Left ventricle myocardium inferior (tissue), 1 donor: ENCODE measurements around the gene DCLK2. TPM values are rescaled to one million over a fixed set of nuclear protein-coding genes. Genes with fewer than 3 reads are reported as not detected.

Source experiments
- DNase-seq: peaks from one replicate; pipeline ENCODE4 v3.0.0-alpha.2; 2020
- H3K27ac ChIP-seq: fragments of 200-600 bp; replicated peaks from 2 replicates; pipeline ENCODE4 v1.8.0; 2021
- H3K27me3 ChIP-seq: fragments of 200-600 bp; 2 replicates; pipeline ENCODE4 v1.8.0; 2021; ENCODE audit warnings: low read depth
- H3K36me3 ChIP-seq: fragments of 200-600 bp; 2 replicates; pipeline ENCODE4 v1.8.0; 2021
- H3K4me1 ChIP-seq: fragments of 200-600 bp; 2 replicates; pipeline ENCODE4 v1.8.0; 2021
- H3K4me3 ChIP-seq: fragments of 200-600 bp; 2 replicates; pipeline ENCODE4 v1.8.0; 2021; ENCODE audit warnings: mild to moderate bottlenecking, moderate library complexity
- H3K9me3 ChIP-seq: fragments of 200-600 bp; replicated peaks from 2 replicates; pipeline ENCODE4 v1.8.0; 2021
- CTCF ChIP-seq: fragments of 200-600 bp; IDR thresholded peaks from 2 replicates; pipeline ENCODE4 v1.8.0; 2021; ENCODE audit warnings: antibody characterized with exemption, mild to moderate bottlenecking, borderline replicate concordance
- intact Hi-C: fragments of 100-400 bp; cut with micrococcal nuclease; formaldehyde crosslinking; loops from one replicate; pipeline ENCODE4 v1.11.0; 2022
- long read RNA-seq: library from polyadenylated mRNA; unstranded; transcript quantifications from one replicate; pipeline ENCODE4 v2.0.0, GENCODE V29; 2021
- total RNA-seq: library from RNA; stranded (reverse); fragmentation: NEBNext Ultra II Directional; extraction: Animal tissue kit (Norgen Biotek cat#: 25700); gene quantifications from one replicate; pipeline ENCODE4 v1.2.1, GENCODE V29; 2021
- donor health status: DM: no; HTN: yes; CAD: no; lungs with severe emphysema.

Gene DCLK2
- 21.9 TPM for total RNA-seq
- long read RNA-seq, full-length matches to known transcripts = 19 of 28 reads
- long read RNA-seq, partial matches to known transcripts = 3 of 28 reads
- long read RNA-seq, other reads (novel, unspliced or antisense) = 6 of 28 reads

- H3K4me1 ChIP-seq = peaks cover 58% of the 10 kb centered on the region
- intact Hi-C loops = no loop called here
- no peaks in the 10 kb centered on the region for H3K9me3 ChIP-seq
- H3K4me3 ChIP-seq = peak within 1 kb of the TSS; percentile 77
- H3K36me3 ChIP-seq = no peaks in the 10 kb centered on the region
- DNase-seq = peak; percentile 88
- H3K27me3 ChIP-seq = no peaks in the 10 kb centered on the region
- peak within 1 kb of the TSS; percentile 88 for H3K27ac ChIP-seq
- peak; percentile 15 for TF ChIP-seq CTCF
Measured at GRCh38 chr4:150078041-150078578, at the start of gene DCLK2. TSS of gene DCLK2 (plus strand) at chr4:150078445. CDS start at chr4:150079028, 583 bp downstream.

- Histone ChIP-seq H3K4me3 (no peak overlapping the region), H3K27me3 (no peaks in the 10 kb centered on the region), H3K27ac (no peak overlapping the region), H3K36me3 (no peaks in the 10 kb centered on the region), H3K4me1 (no peaks in the 10 kb centered on the region), H3K9me3 (peaks cover 3% of the 10 kb centered on the region)
- no peak for DNase-seq
- TF ChIP-seq CTCF = no peak
- intact Hi-C loops = no loop called here
Measured at GRCh38 chr4:150032541-150032940, 45.7 kb upstream of the DCLK2 start.

DNA sequence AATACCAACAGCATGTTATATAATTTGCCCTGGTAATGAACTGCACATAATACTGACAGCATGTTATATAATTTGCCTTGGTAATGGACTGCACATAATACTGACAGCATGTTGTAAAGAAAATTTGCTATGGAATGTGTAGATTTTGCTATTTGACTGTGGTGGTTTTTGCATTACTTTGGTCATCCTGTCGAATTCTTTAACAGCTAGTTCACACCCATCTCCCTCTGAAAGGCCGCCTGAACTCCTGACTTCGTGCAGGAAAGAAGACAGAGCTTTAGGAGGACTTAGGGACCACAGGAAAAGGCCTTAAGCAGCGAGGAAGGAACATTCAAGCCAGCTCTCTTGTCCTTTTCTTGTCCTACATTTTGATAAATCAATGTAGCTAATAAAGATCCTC lies 45.2 kb upstream of the DCLK2 start:
- Histone ChIP-seq H3K4me3 (no peak overlapping the region), H3K27ac (no peak overlapping the region), H3K9me3 (no peaks in the 10 kb centered on the region), H3K4me1 (no peaks in the 10 kb centered on the region), H3K27me3 (no peaks in the 10 kb centered on the region), H3K36me3 (no peaks in the 10 kb centered on the region)
- no peak for TF ChIP-seq CTCF
- intact Hi-C loops = no loop called here
- no peak for DNase-seq

GRCh38 chr4:150033901-150034300 lies 44.3 kb upstream of the DCLK2 start:
- H3K27ac ChIP-seq = no peak overlapping the region
- intact Hi-C loops = no loop called here
- H3K36me3 ChIP-seq = no peaks in the 10 kb centered on the region
- no peaks in the 10 kb centered on the region for H3K9me3 ChIP-seq
- TF ChIP-seq CTCF = no peak
- H3K27me3 ChIP-seq = no peaks in the 10 kb centered on the region
- DNase-seq = no peak
- no peaks in the 10 kb centered on the region for H3K4me1 ChIP-seq
- H3K4me3 ChIP-seq = no peak overlapping the region

- no peak for DNase-seq
- no peaks in the 10 kb centered on the region for H3K9me3 ChIP-seq
- intact Hi-C loops = no loop called here
- H3K4me3 ChIP-seq = no peak overlapping the region
- no peak overlapping the region for H3K27ac ChIP-seq
- no peaks in the 10 kb centered on the region for H3K36me3 ChIP-seq
- no peaks in the 10 kb centered on the region for H3K4me1 ChIP-seq
- TF ChIP-seq CTCF = no peak
- H3K27me3 ChIP-seq = no peaks in the 10 kb centered on the region
Measured at GRCh38 chr4:150037251-150037856, 40.9 kb upstream of the DCLK2 start.
